ENCODE data around the gene SGSH.
A peak's percentile ranks its signal among the peaks of the same experiment; 100 is the strongest.

SGSH gene

DNA sequence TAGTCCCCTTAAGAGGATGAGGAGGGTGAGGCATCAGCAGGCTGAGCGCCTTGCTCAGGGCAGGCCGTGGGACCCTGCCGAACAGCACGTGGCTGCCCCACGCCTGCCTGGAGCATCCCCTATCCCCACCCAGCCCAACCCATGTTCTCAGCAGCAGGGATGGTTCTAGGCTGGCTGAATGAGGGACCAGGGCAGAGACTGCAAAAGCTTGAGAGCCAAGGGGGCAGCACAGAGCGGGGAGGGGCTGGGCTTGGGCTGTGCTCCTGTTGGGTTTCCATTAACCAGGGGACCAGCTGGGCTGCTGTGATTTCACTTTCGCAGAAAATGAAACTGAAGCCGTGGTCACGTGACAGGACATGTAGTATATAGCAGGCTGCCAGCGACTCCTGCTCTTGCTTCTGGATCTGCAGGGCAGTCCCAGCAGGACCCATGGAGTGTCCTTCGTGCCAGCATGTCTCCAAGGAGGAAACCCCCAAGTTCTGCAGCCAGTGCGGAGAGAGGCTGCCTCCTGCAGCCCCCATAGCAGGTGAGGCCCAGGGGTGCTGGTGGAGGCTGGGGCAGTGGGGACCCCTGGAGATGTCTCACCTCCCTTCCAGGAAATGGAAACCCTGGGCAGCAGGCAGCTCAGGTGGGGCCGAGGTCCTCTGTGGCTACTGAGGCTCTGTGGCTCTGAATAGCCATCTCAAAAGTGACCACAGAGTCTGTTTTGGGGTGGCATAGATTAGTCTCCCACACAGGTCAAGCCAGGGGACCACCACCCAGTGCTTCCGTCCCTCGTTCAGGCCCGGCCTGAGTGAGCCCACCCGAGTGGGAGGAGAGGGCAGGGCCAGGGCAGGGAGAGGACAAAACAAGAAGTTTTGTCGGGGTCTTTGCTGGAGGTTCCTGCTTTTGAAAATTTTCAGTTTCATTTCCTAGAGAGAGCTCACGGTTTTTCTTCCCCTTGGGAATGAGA is 43.4 kb upstream of the SGSH start:
- no peak overlapping the region for H3K27ac ChIP-seq
- TF ChIP-seq ZFX (IDR thresholded peaks at IDR 0.05) = no peak
- TF ChIP-seq, protein P1, sequence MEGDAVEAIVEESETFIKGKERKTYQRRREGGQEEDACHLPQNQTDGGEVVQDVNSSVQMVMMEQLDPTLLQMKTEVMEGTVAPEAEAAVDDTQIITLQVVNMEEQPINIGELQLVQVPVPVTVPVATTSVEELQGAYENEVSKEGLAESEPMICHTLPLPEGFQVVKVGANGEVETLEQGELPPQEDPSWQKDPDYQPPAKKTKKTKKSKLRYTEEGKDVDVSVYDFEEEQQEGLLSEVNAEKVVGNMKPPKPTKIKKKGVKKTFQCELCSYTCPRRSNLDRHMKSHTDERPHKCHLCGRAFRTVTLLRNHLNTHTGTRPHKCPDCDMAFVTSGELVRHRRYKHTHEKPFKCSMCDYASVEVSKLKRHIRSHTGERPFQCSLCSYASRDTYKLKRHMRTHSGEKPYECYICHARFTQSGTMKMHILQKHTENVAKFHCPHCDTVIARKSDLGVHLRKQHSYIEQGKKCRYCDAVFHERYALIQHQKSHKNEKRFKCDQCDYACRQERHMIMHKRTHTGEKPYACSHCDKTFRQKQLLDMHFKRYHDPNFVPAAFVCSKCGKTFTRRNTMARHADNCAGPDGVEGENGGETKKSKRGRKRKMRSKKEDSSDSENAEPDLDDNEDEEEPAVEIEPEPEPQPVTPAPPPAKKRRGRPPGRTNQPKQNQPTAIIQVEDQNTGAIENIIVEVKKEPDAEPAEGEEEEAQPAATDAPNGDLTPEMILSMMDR (conservative IDR thresholded peaks at IDR 0.05) = no peak

DNA sequence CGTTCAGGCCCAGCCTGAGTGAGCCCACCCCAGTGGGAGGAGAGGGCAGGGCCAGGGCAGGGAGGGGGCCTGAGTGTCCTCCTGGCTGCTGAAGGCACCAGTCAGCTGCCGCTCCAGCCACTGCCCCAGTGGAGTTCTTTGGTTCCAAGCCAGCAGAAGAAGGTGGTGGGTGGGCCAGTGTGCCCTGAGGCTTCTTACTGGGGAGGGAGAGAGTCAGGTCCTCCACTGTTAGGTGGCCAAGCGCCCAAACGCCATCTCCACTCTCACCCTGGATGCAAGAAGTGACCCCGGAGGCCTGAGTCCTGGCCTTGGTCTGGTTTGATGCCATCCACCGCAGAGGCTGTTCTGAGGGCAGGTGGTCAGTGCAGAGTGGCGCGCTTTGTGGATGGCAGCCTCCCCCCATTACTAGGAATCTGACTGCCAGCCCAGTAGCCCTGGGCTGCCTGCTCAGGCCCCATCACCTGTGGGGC is 42.7 kb upstream of the SGSH start:
- TF ChIP-seq, protein P1 (conservative IDR thresholded peaks at IDR 0.05) = no peak
- TF ChIP-seq ZFX (IDR thresholded peaks at IDR 0.05) = no peak
- peak overlapping the region; percentile 2; the same call in 1 of the 2 replicates for H3K27ac ChIP-seq

DNA sequence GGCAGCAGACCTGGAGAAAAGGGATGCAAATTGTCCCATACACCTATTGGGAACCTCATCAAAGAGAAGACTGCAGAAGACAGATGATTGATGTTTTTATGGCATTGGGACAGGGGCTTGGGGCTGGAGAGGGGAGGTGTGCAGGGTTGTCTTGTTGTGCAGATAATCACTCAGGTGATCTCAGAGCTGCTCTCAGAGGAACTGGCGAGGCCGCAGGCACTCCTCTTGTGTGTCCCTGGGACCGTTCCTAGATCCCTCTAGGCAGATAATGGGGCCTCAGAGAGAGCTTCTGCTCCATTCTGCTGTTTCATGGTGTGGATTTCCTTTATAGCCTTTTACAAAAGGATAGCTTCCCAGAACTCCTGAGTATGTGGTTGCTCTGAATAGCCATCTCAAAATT is 42.2 kb upstream of the SGSH start:
- TF ChIP-seq ZFX (IDR thresholded peaks at IDR 0.05) = no peak
- TF ChIP-seq, protein P1 (conservative IDR thresholded peaks at IDR 0.05) = no peak
- peak overlapping the region; percentile 95 for H3K27ac ChIP-seq

DNA sequence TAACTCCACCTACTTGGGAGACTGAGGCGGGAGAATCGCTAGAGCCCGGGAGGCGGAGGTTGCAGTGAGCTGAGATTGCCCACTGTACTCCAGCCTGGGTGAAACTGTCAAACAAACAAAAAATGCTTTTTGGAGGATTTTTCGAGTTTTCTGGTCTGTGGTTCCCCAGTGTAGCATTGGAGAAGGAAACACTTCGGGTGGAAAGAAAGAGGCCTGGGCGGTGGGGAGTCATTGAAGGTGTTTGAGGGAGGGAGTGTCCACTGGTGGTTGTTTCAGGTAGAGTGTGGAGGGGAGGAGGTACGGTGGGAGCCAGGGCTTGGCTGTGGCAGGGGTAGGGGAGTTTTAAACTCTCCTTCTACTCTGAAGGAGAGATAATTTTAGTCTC is 41.8 kb upstream of the SGSH start:
- H3K27ac ChIP-seq = peak overlapping the region; percentile 95

DNA sequence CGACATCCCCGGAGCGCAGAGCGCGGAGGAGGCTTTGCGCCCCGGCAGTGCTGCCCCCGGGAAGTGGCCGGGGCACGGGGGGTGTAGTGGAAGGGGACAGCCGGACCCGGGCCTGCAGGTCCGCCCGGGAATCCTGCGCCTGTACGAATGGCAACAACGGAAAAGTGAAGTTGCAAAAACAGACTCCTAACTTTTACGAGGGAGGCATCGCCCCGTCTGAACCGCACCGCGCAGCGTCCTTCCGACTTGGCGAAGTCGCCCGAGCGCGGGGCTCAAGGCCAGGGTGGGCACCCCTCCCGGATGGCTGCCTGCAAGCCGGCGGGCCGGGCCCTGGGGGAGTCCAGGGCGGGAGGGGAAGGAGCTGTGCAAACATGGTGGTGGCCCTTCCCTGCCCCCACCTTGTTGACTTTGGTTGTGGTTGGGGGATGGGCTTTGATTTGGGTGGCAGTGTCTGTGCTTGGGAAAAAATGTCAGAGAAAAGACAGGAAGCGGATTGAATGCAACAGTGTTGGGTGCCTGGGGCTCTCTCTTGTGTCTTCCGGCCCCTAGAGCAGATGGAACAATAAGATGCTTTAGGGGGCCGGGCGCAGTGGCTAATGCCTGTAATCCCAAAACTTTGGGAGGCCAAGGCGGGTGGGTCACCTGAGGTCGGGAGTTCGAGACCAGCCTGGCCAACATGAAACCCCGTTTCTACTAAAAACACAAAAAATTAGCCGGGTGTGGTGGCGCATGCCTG is 41.2 kb upstream of the SGSH start:
- TF ChIP-seq, protein P1 (conservative IDR thresholded peaks at IDR 0.05) = no peak
- peak; percentile 45; the same call in 1 of the 2 replicates for TF ChIP-seq ZFX (IDR thresholded peaks at IDR 0.05)
- peak overlapping the region; percentile 95 for H3K27ac ChIP-seq

More for the DNA sequence above, 41.8 kb upstream of the SGSH start:
- TF ChIP-seq ZFX (IDR thresholded peaks at IDR 0.05) = no peak
- TF ChIP-seq, protein P1 (conservative IDR thresholded peaks at IDR 0.05) = no peak

DNA sequence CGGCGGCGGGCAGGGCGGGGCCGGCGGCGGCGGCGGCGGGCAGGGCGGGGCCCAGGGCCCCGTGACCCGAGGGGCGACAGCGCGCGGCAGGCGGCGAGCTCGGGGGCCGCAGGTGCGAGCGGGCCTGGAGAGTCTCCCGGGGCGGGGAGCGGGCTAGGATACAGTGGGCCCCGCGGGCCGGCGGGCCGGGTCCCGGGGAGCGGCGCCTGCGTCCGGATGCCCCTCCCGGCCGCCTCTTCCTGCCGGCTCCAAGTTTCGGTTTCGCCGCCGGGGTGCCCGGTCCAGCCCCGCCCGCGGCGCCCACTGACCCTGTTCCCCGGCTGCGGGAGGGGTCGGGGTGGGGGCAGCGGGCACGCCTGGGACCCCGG is 40.6 kb upstream of the SGSH start, which contains the start of gene RNF213:
Gene RNF213, plus strand, starts transcription at position 62 of the 368 bp plus-strand sequence. CDS start 2,830 bp downstream, outside the sequence.
- TF ChIP-seq, protein P1 (conservative IDR thresholded peaks at IDR 0.05) = no peak
- no peak for TF ChIP-seq ZFX (IDR thresholded peaks at IDR 0.05)

More for the DNA sequence above, 40.6 kb upstream of the SGSH start, which contains the start of gene RNF213:
- peak within 1 kb of the TSS; percentile 95 for H3K27ac ChIP-seq
